A673 (cell line): Measurements from ENCODE around the gene CHTF18. TPM values are rescaled to one million over a fixed set of nuclear protein-coding genes. Genes with fewer than 3 reads are reported as not detected.

Source experiments
- BruUV-seq: library from RNA; stranded (reverse); fragments of 400-500 nt; replicated peaks from 2 replicates; lab custom pipeline; 2021; lab: Mats Ljungman, UMichigan
- CTCF ChIA-PET: fragments of 300-600 bp; sonication (Branson Sonifier 250); formaldehyde crosslinking; loops from one replicate; lab custom pipeline; 2022; ENCODE audit warnings: antibody characterized with exemption; lab: Charles Lee
- POLR2A ChIA-PET: fragments of 300-600 bp; sonication (Branson Sonifier 250); formaldehyde crosslinking; loops from one replicate; lab custom pipeline; 2022; ENCODE audit warnings: antibody characterized with exemption; ENCODE audit not compliant: low non-redundant PET; lab: Charles Lee
- DNase-seq: peaks from one replicate; pipeline ENCODE4 v3.0.0-alpha.2; 2015; ENCODE audit warnings: low spot score
- H3K27ac ChIP-seq: fragments of 200-600 bp; sonication (generic); 2 replicates; pipeline ENCODE4 v1.5.1; 2016; ENCODE audit warnings: mixed run types, low read depth, mild to moderate bottlenecking, mixed read lengths, antibody characterized with exemption, low read length; ENCODE audit not compliant: poor library complexity, severe bottlenecking
- H3K27me3 ChIP-seq: fragments of 200-600 bp; sonication (generic); replicated peaks from 2 replicates; pipeline ENCODE4 v1.6.1; 2017; ENCODE audit warnings: mixed run types, low read depth, mild to moderate bottlenecking, mixed read lengths, antibody characterized with exemption, low read length; ENCODE audit not compliant: insufficient read depth, poor library complexity
- H3K36me3 ChIP-seq: fragments of 200-600 bp; sonication (generic); 2 replicates; pipeline ENCODE4 v1.6.1; 2016; ENCODE audit warnings: mixed run types, mild to moderate bottlenecking, mixed read lengths, antibody characterized with exemption, low read length; ENCODE audit not compliant: insufficient read depth, poor library complexity, severe bottlenecking
- H3K4me1 ChIP-seq: fragments of 200-600 bp; sonication (generic); 2 replicates; pipeline ENCODE4 v1.6.1; 2017; ENCODE audit warnings: mixed run types, mild to moderate bottlenecking, mixed read lengths, antibody characterized with exemption, low read length; ENCODE audit not compliant: insufficient read depth, poor library complexity, severe bottlenecking
- H3K4me3 ChIP-seq: fragments of 200-600 bp; sonication (generic); 2 replicates; pipeline ENCODE4 v1.5.1; 2016; ENCODE audit warnings: low read depth, mixed run types, mild to moderate bottlenecking, mixed read lengths, low read length; ENCODE audit not compliant: poor library complexity, severe bottlenecking
- H3K9me3 ChIP-seq: fragments of 200-600 bp; sonication (generic); 2 replicates; pipeline ENCODE4 v1.6.1; 2016; ENCODE audit warnings: mixed run types, low read depth, mild to moderate bottlenecking, mixed read lengths, antibody characterized with exemption, low read length; ENCODE audit not compliant: poor library complexity, severe bottlenecking
- EZH2 ChIP-seq: fragments of 200-600 bp; sonication (generic); IDR thresholded peaks from 2 replicates; pipeline ENCODE4 v1.6.1; 2017; ENCODE audit warnings: borderline replicate concordance, low read depth, mild to moderate bottlenecking, mixed read lengths, antibody characterized with exemption, low read length; ENCODE audit not compliant: poor library complexity, severe bottlenecking
- intact Hi-C: fragments of 100-400 bp; cut with micrococcal nuclease; formaldehyde crosslinking; loops from one replicate; pipeline ENCODE4 v1.10.0; 2022; ENCODE audit not compliant: unreplicated experiment
- total RNA-seq: library from RNA; stranded (reverse); gene quantifications from 2 replicates; pipeline ENCODE4 v1.2.3, GENCODE V29; 2021
- TF ChIP-seq, protein P1 (sequence below): fragments of 300-800, 200-600 bp; sonication (generic); conservative IDR thresholded peaks from 2 replicates; pipeline ENCODE4 v1.5.1; 2017; ENCODE audit warnings: low read depth, mild to moderate bottlenecking, antibody characterized with exemption, low read length, moderate library complexity, mixed read lengths

Gene CHTF18
- total RNA-seq, 1 experiment from 2014 or later, result 125 TPM

DNA sequence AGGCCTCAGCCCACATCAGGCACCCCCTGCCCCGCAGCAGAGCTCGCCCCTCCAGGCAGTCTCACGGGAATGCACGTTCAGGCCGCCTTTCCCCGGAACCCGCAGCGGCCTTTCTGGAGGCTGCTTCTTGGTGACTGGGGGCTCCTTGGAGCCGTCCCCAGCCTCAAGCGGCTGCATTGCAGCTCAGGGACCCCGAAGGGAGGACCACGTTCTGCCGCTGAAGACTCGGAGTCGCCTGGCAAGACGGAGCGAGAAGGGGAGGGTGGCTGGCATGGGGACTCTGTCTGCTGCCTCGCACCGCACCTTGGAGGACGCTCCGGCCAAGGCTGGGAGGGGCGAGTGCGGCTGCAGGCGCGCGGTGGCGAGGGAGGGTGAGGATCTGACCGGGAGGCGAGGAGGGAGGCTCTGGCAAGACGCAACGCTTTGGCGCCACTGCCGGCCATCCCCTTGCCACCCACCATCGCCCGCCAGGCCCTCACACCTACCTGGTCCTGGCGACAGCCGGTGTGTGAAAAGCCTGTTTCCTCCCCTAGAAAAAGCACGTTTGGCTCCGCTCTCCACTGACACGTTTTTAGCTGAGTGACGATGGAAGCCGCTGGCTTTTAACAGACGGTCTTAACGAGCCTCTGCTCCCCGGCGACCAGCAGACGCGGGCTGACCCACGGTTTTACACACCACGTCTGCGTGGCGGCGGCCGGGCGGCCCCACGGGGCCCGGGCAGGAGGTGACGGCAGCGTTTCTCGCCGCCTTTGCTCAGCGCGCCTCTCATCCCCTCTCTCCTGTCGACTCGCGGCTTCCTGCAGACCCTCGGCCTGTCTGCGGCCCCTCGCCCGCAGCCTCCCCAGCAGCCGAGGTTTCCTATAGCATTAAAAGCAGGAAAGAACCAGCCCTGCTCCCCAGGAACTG, 28.8 kb downstream of the CHTF18 start:
- Histone ChIP-seq H3K4me1 (no peaks in the 10 kb centered on the region), H3K9me3 (no peaks in the 10 kb centered on the region), H3K4me3 (no peak overlapping the region), H3K27me3 (no peaks in the 10 kb centered on the region), H3K27ac (no peak overlapping the region), H3K36me3 (no peaks in the 10 kb centered on the region)
- TF ChIP-seq, protein P1, sequence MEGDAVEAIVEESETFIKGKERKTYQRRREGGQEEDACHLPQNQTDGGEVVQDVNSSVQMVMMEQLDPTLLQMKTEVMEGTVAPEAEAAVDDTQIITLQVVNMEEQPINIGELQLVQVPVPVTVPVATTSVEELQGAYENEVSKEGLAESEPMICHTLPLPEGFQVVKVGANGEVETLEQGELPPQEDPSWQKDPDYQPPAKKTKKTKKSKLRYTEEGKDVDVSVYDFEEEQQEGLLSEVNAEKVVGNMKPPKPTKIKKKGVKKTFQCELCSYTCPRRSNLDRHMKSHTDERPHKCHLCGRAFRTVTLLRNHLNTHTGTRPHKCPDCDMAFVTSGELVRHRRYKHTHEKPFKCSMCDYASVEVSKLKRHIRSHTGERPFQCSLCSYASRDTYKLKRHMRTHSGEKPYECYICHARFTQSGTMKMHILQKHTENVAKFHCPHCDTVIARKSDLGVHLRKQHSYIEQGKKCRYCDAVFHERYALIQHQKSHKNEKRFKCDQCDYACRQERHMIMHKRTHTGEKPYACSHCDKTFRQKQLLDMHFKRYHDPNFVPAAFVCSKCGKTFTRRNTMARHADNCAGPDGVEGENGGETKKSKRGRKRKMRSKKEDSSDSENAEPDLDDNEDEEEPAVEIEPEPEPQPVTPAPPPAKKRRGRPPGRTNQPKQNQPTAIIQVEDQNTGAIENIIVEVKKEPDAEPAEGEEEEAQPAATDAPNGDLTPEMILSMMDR, result no peak
- no peak for TF ChIP-seq EZH2
- no TSS peak for BruUV-seq
- POLR2A ChIA-PET, result no interaction called here
- no peak for DNase-seq
- CTCF ChIA-PET, result no interaction called here
- intact Hi-C loops, result no loop called here

DNA sequence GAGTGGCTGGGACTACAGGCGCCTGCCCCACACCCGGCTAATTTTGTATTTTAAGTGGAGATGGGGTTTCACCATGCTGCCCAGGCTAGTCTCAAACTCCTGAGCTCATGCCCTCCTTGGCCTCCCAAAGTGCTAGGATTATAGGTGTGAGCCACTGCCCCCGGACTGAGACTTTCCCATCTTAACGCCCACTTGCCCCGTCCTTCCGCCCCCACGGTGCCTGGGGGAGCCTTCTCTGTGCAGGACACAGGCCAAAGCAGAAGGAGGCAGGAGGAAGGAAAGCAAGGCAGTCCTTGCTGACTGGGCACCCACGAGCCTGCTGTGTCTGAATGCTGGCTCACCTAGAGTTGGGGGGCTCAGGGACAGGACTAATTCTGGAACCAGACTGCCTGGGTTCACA, 29.7 kb downstream of the CHTF18 start:
- intact Hi-C loops, result no loop called here
- H3K9me3 ChIP-seq, result no peaks in the 10 kb centered on the region
- H3K4me3 ChIP-seq, result no peak overlapping the region
- no TSS peak for BruUV-seq
- no peaks in the 10 kb centered on the region for H3K36me3 ChIP-seq
- POLR2A ChIA-PET, result no interaction called here
- no peaks in the 10 kb centered on the region for H3K27me3 ChIP-seq
- no peak for DNase-seq
- TF ChIP-seq EZH2, result no peak
- TF ChIP-seq, protein P1, result no peak
- CTCF ChIA-PET, result no interaction called here
- H3K27ac ChIP-seq, result no peak overlapping the region
- no peaks in the 10 kb centered on the region for H3K4me1 ChIP-seq

DNA sequence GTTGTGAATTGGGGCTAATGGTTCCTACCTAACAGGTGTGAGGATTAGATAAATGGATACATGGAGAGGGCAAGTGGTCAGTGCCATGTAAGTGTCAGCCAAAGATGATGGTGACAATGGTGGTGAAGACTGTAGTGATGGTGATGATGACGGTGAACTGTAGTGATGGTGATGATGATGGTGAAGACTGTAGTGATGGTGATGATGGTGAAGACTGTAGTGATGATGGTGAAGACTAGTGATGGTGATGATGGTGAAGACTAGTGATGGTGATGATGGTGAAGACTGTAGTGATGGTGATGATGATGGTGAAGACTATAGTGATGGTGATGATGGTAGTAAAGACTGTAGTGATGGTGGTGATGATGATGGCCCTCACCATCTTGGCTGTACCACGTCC, 30.2 kb downstream of the CHTF18 start:
- no peaks in the 10 kb centered on the region for H3K27me3 ChIP-seq
- no peak for TF ChIP-seq EZH2
- TF ChIP-seq, protein P1, result no peak
- no peaks in the 10 kb centered on the region for H3K4me1 ChIP-seq
- no peak overlapping the region for H3K4me3 ChIP-seq
- intact Hi-C loops, result no loop called here
- no peak overlapping the region for H3K27ac ChIP-seq
- ChIA-PET POLR2A (no interaction called here), CTCF (no interaction called here)
- BruUV-seq, result no TSS peak
- H3K9me3 ChIP-seq, result no peaks in the 10 kb centered on the region
- H3K36me3 ChIP-seq, result no peaks in the 10 kb centered on the region
- no peak for DNase-seq
